ENCODE results near the gene GLI1. TPM values are rescaled to one million over a fixed set of nuclear protein-coding genes. Genes with fewer than 3 reads are reported as not detected.
A peak's percentile ranks its signal among the peaks of the same experiment; 100 is the strongest.

The GLI1 gene
- total RNA-seq, 4 donors from 2014 or later, result 0.67 to 2.1 (median 1.3) TPM

DNA sequence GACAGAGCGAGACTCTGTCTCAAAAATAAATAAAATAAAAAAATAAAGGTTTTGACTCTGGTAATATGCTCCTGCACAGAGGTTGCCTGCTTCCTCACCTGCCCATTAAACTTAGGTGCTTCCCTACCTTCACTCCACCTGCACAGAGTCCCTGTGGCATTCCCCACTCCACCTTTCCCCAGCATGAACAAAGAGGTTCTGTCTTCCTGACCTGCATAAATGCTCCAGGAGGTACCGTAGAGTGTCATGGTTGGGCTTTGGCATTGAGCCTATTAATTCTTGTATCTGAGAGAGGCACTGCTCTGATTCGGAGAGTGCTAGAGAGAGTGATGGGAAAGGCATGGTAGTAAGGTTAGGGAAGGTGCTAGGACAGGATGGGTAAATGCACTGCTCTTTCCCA, 13.8 kb downstream of the GLI1 start:
- TF ChIP-seq POLR2A (IDR thresholded peaks at IDR 0.05), result no peak
- TF ChIP-seq, protein P1, sequence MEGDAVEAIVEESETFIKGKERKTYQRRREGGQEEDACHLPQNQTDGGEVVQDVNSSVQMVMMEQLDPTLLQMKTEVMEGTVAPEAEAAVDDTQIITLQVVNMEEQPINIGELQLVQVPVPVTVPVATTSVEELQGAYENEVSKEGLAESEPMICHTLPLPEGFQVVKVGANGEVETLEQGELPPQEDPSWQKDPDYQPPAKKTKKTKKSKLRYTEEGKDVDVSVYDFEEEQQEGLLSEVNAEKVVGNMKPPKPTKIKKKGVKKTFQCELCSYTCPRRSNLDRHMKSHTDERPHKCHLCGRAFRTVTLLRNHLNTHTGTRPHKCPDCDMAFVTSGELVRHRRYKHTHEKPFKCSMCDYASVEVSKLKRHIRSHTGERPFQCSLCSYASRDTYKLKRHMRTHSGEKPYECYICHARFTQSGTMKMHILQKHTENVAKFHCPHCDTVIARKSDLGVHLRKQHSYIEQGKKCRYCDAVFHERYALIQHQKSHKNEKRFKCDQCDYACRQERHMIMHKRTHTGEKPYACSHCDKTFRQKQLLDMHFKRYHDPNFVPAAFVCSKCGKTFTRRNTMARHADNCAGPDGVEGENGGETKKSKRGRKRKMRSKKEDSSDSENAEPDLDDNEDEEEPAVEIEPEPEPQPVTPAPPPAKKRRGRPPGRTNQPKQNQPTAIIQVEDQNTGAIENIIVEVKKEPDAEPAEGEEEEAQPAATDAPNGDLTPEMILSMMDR (IDR thresholded peaks at IDR 0.05), result no peak
- H3K9me3 ChIP-seq, result no peaks in the 10 kb centered on the region
- peaks cover 8 to 36% (median 18%) of the 10 kb centered on the region in 4 donors for H3K4me1 ChIP-seq
- no peak overlapping the region for H3K27ac ChIP-seq
- peaks cover 0 to 11% of the 10 kb centered on the region in 2 donors for H3K27me3 ChIP-seq
- peaks cover 0 to 9% (median 0%) of the 10 kb centered on the region in 3 donors for H3K36me3 ChIP-seq
- no peak overlapping the region for H3K4me3 ChIP-seq
- no peak for DNase-seq

DNA sequence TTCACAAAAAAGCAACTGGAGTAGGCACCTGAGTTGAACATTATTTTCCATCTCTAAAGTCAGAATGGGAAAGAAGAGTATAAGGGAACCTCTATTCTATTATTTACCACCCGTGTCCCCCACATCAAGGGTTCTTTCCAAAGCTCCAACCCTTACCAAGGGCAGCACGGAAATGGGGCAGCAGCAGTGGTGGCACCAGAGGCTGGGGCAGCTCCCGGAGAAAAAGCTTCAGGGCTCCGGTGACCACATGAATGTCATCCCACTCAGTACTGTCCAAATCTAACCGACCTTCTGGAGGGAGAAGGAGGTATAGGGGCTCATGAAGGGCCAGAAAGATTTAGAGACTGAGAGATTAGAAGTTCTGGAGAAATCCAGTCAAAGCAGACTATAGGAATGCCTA, 14.3 kb downstream of the GLI1 start:
- peaks cover 8 to 36% (median 20%) of the 10 kb centered on the region in 4 donors for H3K4me1 ChIP-seq
- H3K4me3 ChIP-seq, result no peak overlapping the region
- H3K27me3 ChIP-seq, result peaks cover 0 to 11% of the 10 kb centered on the region in 2 donors
- peaks cover 0 to 9% (median 0%) of the 10 kb centered on the region in 3 donors for H3K36me3 ChIP-seq
- no peak overlapping the region for H3K27ac ChIP-seq
- TF ChIP-seq, protein P1 (IDR thresholded peaks at IDR 0.05), result no peak
- no peak for TF ChIP-seq POLR2A (IDR thresholded peaks at IDR 0.05)
- H3K9me3 ChIP-seq, result no peaks in the 10 kb centered on the region
- no peak for DNase-seq

DNA sequence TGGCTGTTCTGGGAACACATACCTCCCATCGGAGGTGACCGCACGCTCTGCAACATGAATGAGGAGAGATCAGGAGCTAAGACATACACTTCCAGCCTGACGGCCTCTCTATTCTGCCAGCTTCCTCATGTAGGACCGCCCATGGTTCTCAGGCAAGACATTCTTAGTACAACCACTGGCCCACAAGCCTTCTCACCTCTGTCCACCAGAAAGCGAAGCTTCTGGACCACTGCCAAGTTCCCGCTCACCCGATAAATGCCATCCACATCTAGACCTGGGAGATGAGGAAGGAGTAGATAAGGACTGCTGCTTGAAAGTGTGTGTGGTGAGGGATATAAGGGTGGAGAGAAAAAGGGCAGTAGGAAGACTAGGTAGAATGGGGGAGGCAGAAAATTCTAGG, 14.8 kb downstream of the GLI1 start:
- Histone ChIP-seq H3K4me1 (peaks cover 8 to 36% (median 21%) of the 10 kb centered on the region in 4 donors), H3K9me3 (no peaks in the 10 kb centered on the region), H3K27me3 (peaks cover 0 to 11% of the 10 kb centered on the region in 2 donors), H3K36me3 (peaks cover 0 to 9% (median 0%) of the 10 kb centered on the region in 3 donors), H3K4me3 (no peak overlapping the region), H3K27ac (no peak overlapping the region)
- no peak for DNase-seq
- TF ChIP-seq, protein P1 (IDR thresholded peaks at IDR 0.05), result no peak
- TF ChIP-seq POLR2A (IDR thresholded peaks at IDR 0.05), result no peak

DNA sequence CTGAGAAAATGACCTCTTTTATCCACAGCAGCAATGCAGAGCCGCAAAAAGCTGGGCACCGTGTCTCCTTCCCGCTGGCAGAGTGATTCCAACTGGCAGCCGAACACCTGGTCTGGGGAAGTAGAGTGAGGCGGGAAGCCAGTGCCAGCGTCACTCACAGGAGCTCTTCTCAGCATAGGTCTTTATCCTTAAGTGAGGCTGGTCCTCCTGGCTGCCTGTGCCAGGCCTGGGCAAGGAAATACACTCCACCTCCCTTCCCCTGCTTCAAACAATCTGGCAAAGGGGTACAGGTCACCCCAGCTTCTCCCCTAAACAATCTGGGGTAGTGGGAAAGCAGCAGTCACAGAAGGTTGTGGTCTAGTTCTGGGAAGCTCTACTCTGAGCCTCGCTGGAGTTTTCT, 15.3 kb downstream of the GLI1 start:
- Histone ChIP-seq H3K36me3 (peaks cover 0 to 9% (median 0%) of the 10 kb centered on the region in 3 donors), H3K27me3 (peaks cover 0 to 11% of the 10 kb centered on the region in 2 donors), H3K4me3 (peak overlapping the region in 2 of 4 donors; percentile 44 to 47), H3K9me3 (no peaks in the 10 kb centered on the region), H3K27ac (no peak overlapping the region), H3K4me1 (peaks cover 8 to 36% (median 22%) of the 10 kb centered on the region in 4 donors)
- TF ChIP-seq, protein P1 (IDR thresholded peaks at IDR 0.05), result no peak
- no peak for TF ChIP-seq POLR2A (IDR thresholded peaks at IDR 0.05)
- no peak for DNase-seq

DNA sequence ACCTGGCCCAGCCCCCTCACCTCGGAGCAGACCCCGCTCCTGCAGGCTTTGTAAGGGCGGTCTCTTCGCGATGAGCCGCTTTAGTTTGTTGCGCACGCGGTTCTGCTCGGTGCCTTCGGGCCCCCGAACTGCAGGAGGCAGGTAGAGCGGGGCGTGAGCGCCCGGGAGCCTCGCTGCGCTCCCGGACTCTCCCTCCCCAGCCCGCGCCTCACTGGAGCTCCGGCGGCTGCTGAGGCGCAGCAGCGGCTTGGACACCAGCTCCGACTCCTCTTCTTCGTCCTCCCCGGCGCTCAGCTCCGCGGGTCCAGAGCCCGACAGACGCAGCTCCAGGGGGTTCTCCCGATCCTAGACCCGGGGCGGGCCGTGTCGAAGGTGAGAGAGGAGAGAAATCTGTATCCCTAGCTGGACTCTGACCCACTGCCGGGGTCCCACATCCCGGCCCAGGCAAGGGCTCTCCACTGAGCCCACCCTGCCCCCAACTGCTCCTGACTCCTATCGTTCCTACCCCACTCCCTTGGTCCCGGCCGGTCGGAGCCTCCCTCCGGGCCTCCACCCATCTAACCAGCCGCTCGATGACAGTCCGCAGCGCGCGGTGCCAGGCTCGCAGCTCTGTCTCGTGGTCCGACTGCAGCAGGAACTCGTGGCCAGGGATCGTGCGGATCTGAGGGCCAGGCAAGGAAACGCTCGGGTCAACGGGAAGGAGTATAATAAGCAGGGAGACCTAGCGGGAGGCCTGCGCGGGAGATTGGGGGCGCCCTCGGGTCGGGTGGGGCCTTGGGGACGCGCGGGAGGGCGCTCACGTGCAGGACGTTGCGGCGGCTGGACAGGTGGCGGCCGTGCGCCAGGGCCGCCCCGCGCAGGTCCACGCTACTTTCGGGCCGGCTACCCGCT, 15.9 kb downstream of the GLI1 start:
- peak overlapping the region in 3 of 4 donors; percentile 82 to 95 (median 87) for H3K27ac ChIP-seq
- DNase-seq, result peak in 1 of 3 donors; percentile 59
- H3K36me3 ChIP-seq, result peaks cover 0 to 9% (median 0%) of the 10 kb centered on the region in 3 donors
- peaks cover 8 to 33% (median 27%) of the 10 kb centered on the region in 4 donors for H3K4me1 ChIP-seq
- H3K9me3 ChIP-seq, result no peaks in the 10 kb centered on the region
- TF ChIP-seq, protein P1 (IDR thresholded peaks at IDR 0.05), result no peak
- TF ChIP-seq POLR2A (IDR thresholded peaks at IDR 0.05), result no peak
- H3K27me3 ChIP-seq, result peaks cover 0 to 11% of the 10 kb centered on the region in 2 donors
- H3K4me3 ChIP-seq, result peak overlapping the region; percentile 43 to 56 (median 46)

Measured in Peyer's patch (tissue), 4 donors.